Measurements from ENCODE around the gene IRAK3. TPM values are rescaled to one million over a fixed set of nuclear protein-coding genes. Genes with fewer than 3 reads are reported as not detected.
"Not testable (repeated sequence)": the region's sequence is repeated elsewhere in the genome, so short reads cannot be mapped to it uniquely, and the experiment has no call there.

Gene IRAK3
- polyA plus RNA-seq, 1 donor from 2014 or later, result 0.31 TPM

- H3K79me2 ChIP-seq (replicated peaks; ENCODE audit: insufficient read depth, low read length); H3K9ac ChIP-seq (ENCODE audit: low read length); H3K4me3 ChIP-seq (ENCODE audit: low read length); H2AFZ ChIP-seq (ENCODE audit: low read depth, low read length); H4K20me1 ChIP-seq (ENCODE audit: insufficient read depth); H3K9me2 ChIP-seq (ENCODE audit: insufficient read depth, low read length); H3K4me2 ChIP-seq (ENCODE audit: low read length); H3K27me3 ChIP-seq (ENCODE audit: insufficient read depth, low read depth, low read length); H3F3A ChIP-seq (ENCODE audit: insufficient read depth, low read length, poor library complexity, severe bottlenecking); H3K27ac ChIP-seq (ENCODE audit: low read length); H3K9me3 ChIP-seq (ENCODE audit: low read length); H3K36me3 ChIP-seq (ENCODE audit: insufficient read depth, low read length): not testable (repeated sequence)
Measured at GRCh38 chr12:66213011-66213410, 24.0 kb downstream of the IRAK3 start.

DNA sequence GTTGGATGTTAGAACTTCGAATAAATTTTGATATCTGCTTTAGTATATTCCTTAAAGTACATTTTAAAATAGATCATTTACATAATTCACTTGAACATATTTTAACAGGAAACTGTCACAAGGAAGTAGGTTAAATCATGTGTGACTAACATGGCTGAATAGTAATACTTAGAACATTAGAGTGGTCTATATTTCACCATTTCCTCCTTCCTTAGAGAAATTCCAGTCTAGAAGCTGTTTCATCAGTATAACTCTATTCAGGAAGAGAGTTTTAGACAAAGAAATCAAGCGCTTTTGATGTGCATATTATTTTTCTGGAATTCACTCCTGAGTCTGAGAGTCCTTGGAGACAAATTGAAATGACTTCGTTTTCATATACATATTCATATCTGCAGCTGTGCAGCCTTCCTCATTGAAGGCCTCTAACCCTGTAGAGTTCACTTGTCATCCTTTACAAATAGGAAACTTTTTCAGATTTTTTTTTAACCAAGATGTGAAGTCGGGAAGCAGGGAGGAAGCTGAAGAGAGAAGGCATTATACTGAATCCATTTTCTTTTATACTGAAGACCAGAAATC is 28.4 kb downstream of the IRAK3 start:
- TF ChIP-seq POLR2AphosphoS5 (IDR thresholded peaks at IDR 0.05), result no peak
- no peak for TF ChIP-seq EZH2 (IDR thresholded peaks at IDR 0.05; ENCODE audit: borderline replicate concordance, insufficient read depth, low read length, poor library complexity, severe bottlenecking)
- TF ChIP-seq, protein P1, sequence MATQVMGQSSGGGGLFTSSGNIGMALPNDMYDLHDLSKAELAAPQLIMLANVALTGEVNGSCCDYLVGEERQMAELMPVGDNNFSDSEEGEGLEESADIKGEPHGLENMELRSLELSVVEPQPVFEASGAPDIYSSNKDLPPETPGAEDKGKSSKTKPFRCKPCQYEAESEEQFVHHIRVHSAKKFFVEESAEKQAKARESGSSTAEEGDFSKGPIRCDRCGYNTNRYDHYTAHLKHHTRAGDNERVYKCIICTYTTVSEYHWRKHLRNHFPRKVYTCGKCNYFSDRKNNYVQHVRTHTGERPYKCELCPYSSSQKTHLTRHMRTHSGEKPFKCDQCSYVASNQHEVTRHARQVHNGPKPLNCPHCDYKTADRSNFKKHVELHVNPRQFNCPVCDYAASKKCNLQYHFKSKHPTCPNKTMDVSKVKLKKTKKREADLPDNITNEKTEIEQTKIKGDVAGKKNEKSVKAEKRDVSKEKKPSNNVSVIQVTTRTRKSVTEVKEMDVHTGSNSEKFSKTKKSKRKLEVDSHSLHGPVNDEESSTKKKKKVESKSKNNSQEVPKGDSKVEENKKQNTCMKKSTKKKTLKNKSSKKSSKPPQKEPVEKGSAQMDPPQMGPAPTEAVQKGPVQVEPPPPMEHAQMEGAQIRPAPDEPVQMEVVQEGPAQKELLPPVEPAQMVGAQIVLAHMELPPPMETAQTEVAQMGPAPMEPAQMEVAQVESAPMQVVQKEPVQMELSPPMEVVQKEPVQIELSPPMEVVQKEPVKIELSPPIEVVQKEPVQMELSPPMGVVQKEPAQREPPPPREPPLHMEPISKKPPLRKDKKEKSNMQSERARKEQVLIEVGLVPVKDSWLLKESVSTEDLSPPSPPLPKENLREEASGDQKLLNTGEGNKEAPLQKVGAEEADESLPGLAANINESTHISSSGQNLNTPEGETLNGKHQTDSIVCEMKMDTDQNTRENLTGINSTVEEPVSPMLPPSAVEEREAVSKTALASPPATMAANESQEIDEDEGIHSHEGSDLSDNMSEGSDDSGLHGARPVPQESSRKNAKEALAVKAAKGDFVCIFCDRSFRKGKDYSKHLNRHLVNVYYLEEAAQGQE (IDR thresholded peaks at IDR 0.05; ENCODE audit: borderline replicate concordance), result no peak
- TF ChIP-seq MXI1 (conservative IDR thresholded peaks at IDR 0.05; ENCODE audit: poor library complexity, severe bottlenecking), result no peak
- no peak for TF ChIP-seq RAD21 (conservative IDR thresholded peaks at IDR 0.05)
- TF ChIP-seq, protein P2, sequence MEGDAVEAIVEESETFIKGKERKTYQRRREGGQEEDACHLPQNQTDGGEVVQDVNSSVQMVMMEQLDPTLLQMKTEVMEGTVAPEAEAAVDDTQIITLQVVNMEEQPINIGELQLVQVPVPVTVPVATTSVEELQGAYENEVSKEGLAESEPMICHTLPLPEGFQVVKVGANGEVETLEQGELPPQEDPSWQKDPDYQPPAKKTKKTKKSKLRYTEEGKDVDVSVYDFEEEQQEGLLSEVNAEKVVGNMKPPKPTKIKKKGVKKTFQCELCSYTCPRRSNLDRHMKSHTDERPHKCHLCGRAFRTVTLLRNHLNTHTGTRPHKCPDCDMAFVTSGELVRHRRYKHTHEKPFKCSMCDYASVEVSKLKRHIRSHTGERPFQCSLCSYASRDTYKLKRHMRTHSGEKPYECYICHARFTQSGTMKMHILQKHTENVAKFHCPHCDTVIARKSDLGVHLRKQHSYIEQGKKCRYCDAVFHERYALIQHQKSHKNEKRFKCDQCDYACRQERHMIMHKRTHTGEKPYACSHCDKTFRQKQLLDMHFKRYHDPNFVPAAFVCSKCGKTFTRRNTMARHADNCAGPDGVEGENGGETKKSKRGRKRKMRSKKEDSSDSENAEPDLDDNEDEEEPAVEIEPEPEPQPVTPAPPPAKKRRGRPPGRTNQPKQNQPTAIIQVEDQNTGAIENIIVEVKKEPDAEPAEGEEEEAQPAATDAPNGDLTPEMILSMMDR (IDR thresholded peaks at IDR 0.05; ENCODE audit: poor library complexity, severe bottlenecking), result no peak
- no peak for TF ChIP-seq TAF1 (IDR thresholded peaks at IDR 0.05; ENCODE audit: low read depth)
- TF ChIP-seq EP300 (conservative IDR thresholded peaks at IDR 0.05; ENCODE audit: poor library complexity, severe bottlenecking), result no peak
- no peak for TF ChIP-seq SMC3 (conservative IDR thresholded peaks at IDR 0.05; ENCODE audit: poor library complexity)
- H3K27ac ChIP-seq (ENCODE audit: low read length), result no peak overlapping the region

GRCh38 chr12:66228462-66228861 is 39.4 kb downstream of the IRAK3 start:
- Histone ChIP-seq H3K27me3 (ENCODE audit: insufficient read depth, low read depth, low read length) (no peaks in the 10 kb centered on the region), H2AFZ (ENCODE audit: low read depth, low read length) (no peak overlapping the region), H4K20me1 (ENCODE audit: insufficient read depth) (no peaks in the 10 kb centered on the region), H3K9me2 (ENCODE audit: insufficient read depth, low read length) (no peaks in the 10 kb centered on the region), H3F3A (ENCODE audit: insufficient read depth, low read length, poor library complexity, severe bottlenecking) (no peaks in the 10 kb centered on the region), H3K4me2 (ENCODE audit: low read length) (no peak overlapping the region), H3K4me3 (ENCODE audit: low read length) (no peak overlapping the region), H3K9me3 (ENCODE audit: low read length) (no peaks in the 10 kb centered on the region), H3K27ac (ENCODE audit: low read length) (no peak overlapping the region), H3K9ac (ENCODE audit: low read length) (no peak overlapping the region), H3K79me2 (replicated peaks; ENCODE audit: insufficient read depth, low read length) (no peaks in the 10 kb centered on the region), H3K36me3 (ENCODE audit: insufficient read depth, low read length) (no peaks in the 10 kb centered on the region)
- TF ChIP-seq EP300 (conservative IDR thresholded peaks at IDR 0.05; ENCODE audit: poor library complexity, severe bottlenecking) (no peak), MXI1 (conservative IDR thresholded peaks at IDR 0.05; ENCODE audit: poor library complexity, severe bottlenecking) (no peak), RAD21 (conservative IDR thresholded peaks at IDR 0.05) (no peak), EZH2 (IDR thresholded peaks at IDR 0.05; ENCODE audit: borderline replicate concordance, insufficient read depth, low read length, poor library complexity, severe bottlenecking) (no peak), TAF1 (IDR thresholded peaks at IDR 0.05; ENCODE audit: low read depth) (no peak), SMC3 (conservative IDR thresholded peaks at IDR 0.05; ENCODE audit: poor library complexity) (no peak), POLR2AphosphoS5 (IDR thresholded peaks at IDR 0.05) (no peak)
- TF ChIP-seq, protein P1 (IDR thresholded peaks at IDR 0.05; ENCODE audit: borderline replicate concordance), result no peak
- TF ChIP-seq, protein P2 (IDR thresholded peaks at IDR 0.05; ENCODE audit: poor library complexity, severe bottlenecking), result no peak

More for the DNA sequence above, 28.4 kb downstream of the IRAK3 start:
- no peak overlapping the region for H3K9ac ChIP-seq (ENCODE audit: low read length)
- no peak overlapping the region for H3K4me2 ChIP-seq (ENCODE audit: low read length)
- H3K79me2 ChIP-seq (replicated peaks; ENCODE audit: insufficient read depth, low read length), result no peaks in the 10 kb centered on the region
- no peak overlapping the region for H2AFZ ChIP-seq (ENCODE audit: low read depth, low read length)
- no peaks in the 10 kb centered on the region for H3K36me3 ChIP-seq (ENCODE audit: insufficient read depth, low read length)
- no peaks in the 10 kb centered on the region for H3F3A ChIP-seq (ENCODE audit: insufficient read depth, low read length, poor library complexity, severe bottlenecking)
- H3K9me3 ChIP-seq (ENCODE audit: low read length), result no peaks in the 10 kb centered on the region
- H3K27me3 ChIP-seq (ENCODE audit: insufficient read depth, low read depth, low read length), result no peaks in the 10 kb centered on the region
- no peak overlapping the region for H3K4me3 ChIP-seq (ENCODE audit: low read length)
- H3K9me2 ChIP-seq (ENCODE audit: insufficient read depth, low read length), result no peaks in the 10 kb centered on the region
- H4K20me1 ChIP-seq (ENCODE audit: insufficient read depth), result no peaks in the 10 kb centered on the region
